GM19372 (cell line): ENCODE data around the gene EFS.
"Not testable (repeated sequence)": the region's sequence is repeated elsewhere in the genome, so short reads cannot be mapped to it uniquely, and the experiment has no call there.

ENCODE experiments used
- ATAC-seq: cut with Tn5 transposase; IDR thresholded peaks from one replicate; pipeline ENCODE4 v1.9.1; 2021; ENCODE audit warnings: mild to moderate bottlenecking, low read depth, moderate library complexity; ENCODE audit not compliant: unreplicated experiment

Gene EFS

DNA sequence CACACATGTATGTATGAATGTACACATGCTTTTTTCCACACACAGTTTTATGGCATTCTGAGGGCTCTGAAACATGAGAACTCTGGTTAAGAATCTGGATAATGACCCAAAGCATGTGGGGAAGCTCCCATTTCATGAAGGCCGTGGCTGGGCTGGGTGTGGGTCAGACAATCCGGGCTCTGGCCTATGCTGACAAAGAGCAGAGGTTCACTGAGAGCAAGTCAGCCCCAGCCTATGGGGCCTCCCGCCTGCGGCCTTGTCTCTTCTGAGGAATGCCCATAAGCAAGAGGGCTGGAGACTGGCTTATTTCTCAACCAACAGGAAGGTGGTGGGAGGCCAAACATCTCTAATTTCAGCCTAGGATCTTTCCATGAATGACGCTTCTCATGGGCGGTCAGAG is 34.6 kb upstream of the EFS start:
- no peak for ATAC-seq

- no peak for ATAC-seq
These were observed 34.2 kb upstream of the EFS start for GRCh38 chr14:23399136-23399535.

- no peak for ATAC-seq
These were observed 33.4 kb upstream of the EFS start for GRCh38 chr14:23398348-23398747.

DNA sequence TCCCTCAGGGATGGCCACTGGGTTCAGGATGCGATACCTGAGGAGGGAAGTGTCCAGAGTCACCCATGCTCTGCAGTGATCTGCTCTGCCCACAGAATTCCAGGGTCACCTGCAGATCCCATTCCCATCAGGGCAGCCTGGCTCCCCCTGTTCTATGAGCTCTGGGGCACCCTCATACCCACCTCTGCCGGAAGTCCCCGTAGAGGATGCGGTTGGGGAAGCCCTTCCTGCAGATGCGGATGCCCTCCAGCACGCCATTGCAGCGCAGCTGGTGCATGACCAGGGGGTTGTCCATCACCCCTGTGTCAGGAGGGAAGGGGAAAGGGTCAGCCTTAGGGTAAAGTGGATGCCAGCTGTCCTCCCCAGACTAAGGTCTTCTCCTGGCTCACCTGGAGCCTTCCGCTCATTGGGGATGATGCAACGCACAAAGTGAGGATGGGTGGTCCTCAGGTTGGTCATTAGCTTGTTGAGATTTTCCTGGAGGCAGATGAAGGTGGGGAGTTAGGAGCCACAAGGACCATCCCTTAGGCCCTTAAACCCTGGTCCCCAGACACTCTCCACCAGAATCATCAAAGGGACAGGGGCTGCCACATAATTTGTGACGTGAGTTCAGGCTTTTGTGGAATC is 31.9 kb upstream of the EFS start:
- ATAC-seq = no peak

- no peak for ATAC-seq
These were observed 31.2 kb upstream of the EFS start for GRCh38 chr14:23396126-23396525.

- ATAC-seq = no peak
These were observed 27.6 kb upstream of the EFS start for GRCh38 chr14:23392613-23393012.

- ATAC-seq = not testable (repeated sequence)
These were observed 24.9 kb upstream of the EFS start for GRCh38 chr14:23389871-23390270.

DNA sequence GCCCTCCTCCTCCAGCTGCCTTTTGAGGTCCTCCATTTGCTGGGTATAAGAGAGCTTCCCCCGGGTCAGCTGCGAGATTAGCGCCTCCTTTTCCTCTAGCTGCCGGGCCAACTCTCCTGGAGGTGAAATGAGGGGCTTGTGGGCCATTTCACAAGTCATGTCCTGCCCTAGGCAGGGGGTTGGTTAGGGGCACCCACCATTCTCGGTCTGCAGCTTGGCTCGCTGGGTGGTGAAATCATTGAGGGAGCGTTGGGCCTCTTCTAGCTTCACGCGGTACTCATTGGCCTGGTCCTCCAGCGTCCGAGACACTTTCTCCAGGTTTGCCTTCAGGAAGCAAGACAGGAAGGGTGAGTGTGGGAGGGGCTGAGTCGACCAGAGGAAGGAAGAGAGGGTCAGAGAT is 24.4 kb upstream of the EFS start:
- no peak for ATAC-seq

DNA sequence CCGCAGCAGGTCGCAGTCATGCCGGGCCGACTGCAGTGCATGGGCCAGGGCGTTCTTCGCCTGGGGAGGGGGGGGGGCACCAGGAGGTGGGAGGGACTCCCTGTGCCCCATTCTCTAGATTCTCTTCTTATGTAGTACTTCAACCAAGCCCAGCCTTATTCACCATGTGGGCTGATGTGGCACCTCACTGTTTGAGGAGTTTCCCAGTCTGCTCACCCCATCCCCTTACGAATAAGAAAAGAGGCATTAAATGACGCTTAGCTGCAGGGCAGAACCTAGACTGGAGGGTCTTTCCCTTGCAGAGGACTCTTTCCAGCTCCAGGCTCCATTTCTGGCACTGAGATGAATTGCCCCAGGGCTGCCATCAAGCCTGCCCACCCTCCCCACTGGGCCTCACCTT is 24.0 kb upstream of the EFS start:
- ATAC-seq = no peak

DNA sequence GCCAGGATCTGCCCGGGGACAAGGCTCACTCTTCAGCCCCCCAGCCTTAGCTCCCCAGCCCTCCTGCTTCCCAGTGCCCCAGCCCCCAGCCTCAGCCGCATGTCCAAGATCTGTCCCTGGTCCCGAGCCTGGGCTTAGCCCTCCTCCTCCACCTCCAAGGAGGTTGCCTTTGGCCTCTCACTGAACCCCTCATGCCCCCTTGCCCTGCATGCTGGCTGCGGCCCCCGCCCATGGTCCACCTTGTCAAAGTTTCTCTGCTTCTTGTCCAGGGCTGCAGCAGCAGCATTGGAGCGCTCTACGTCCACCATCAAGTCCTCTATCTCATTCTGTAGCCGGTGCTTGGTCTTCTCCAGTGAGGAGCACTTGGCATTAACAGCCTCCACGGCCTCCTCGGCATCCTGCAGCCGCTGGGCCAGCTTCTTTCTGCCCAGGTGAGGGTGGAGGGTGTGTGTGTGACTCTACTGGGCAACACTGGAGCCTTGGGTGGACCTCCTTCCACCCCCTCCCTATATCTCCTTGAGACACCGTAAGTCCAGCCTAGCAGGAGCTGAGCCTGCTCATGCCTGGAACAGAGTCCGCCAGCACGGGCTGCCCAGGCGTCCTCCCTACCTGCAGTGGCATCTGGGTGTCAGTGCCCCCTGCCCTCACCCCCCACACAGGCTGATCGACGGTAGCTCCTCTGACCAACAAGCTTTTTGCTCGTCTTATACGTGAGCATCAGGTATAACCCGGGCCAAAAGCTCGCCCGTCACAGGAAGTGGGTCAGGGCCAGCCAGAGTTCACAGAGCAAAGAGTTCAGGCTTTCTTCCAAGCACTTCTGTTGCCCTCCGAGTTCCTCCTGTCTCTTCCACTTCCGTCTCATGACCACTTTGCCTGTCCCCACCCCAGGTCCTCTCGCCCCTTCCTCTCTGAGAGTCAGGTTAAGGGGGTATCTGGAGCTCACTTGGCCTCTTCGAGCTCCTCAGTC is 23.2 kb upstream of the EFS start:
- no peak for ATAC-seq

DNA sequence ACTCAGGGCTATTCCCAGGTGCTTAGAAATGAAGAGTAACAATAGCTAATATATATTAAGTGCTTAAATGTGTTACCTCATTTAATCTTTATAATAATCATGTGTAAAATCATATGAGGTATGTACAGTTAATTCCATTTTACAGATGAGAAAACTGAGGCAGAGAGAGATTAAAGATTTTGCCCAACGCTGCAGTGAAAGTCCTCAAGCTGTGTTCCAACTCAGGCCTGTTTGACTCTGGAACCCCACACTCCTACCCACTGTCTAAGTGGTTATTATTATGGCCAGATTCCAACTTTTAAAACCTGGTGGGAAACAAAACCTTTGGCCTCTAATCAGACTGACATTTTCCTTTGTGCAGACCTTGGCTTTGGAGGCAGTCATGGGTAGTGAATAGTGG is 22.0 kb upstream of the EFS start:
- ATAC-seq = no peak

- not testable (repeated sequence) for ATAC-seq
These were observed 21.3 kb upstream of the EFS start for GRCh38 chr14:23386266-23386657.

GRCh38 chr14:23385642-23386265 is 20.8 kb upstream of the EFS start:
- no peak for ATAC-seq

- ATAC-seq = no peak
These were observed 20.3 kb upstream of the EFS start for GRCh38 chr14:23385244-23385641.

- ATAC-seq = no peak
These were observed 19.6 kb upstream of the EFS start for GRCh38 chr14:23384364-23385080.

- no peak for ATAC-seq
These were observed 17.9 kb upstream of the EFS start for GRCh38 chr14:23382731-23383440.

DNA sequence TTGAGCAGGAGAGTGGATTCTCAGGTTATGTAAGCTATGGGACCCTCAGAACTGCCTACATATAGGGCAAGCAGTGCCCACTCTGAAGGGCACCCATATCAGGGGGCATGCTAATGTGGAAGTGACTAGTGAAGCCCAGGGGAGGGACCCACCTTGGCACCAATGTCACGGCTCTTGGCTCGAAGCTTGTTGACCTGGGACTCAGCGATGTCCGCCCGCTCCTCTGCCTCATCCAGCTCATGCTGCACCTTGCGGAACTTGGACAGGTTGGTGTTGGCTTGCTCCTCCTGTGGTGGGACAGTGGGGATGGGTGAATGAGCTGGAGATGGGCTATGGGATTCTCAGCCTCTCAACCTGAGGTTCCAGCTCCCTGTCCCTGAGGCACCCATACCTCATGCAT is 17.3 kb upstream of the EFS start:
- ATAC-seq = no peak

GRCh38 chr14:23381871-23382270 is 16.9 kb upstream of the EFS start:
- no peak for ATAC-seq

- no peak for ATAC-seq
These were observed 16.0 kb upstream of the EFS start for GRCh38 chr14:23380976-23381375.

DNA sequence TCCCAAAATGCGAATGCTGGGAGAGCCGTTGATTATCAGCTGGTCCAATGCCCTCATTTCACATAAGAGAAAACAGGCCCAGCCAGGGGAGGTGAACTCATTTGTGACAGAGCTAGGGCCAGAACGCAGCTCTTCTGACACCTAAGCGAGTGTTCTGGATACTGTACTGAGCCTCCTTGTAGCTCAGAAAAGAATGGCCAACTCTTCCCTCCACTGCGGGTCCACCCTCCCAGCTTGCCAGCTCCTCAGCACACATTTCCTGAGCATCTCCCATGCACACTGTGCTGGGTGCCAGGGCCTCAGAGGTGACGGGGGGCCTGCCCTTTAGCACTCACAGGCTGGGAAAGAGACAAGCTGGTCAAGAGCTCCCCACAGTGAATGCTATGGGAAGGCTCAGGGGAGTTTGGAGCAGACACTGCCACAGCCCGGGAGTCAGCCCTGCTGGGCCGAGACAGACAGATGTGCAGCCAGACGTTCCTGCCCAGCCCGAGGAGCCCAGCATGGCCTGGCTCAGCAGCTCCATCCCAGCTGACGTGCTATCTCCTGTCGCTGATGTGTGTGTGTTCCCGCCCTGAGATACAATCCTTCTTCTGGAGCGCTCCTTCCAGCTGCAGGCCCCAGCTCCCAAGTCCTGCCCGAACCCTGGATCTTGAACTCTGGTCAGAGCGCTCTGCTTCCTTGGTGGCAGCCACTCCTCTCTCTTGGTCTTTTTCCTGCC is 15.4 kb upstream of the EFS start:
- no peak for ATAC-seq
